Stimulated activated CD4-positive, alpha-beta T cell treated with anti-CD3 and anti-CD28 coated beads, Interleukin-4, amount 100 ng/mL, for 1 hour (primary cell): ENCODE data around the gene SPACA4.
"Not testable (repeated sequence)": the region's sequence is repeated elsewhere in the genome, so short reads cannot be mapped to it uniquely, and the experiment has no call there.

Experiments used
- DNase-seq: peaks from one replicate; pipeline ENCODE4 v3.0.0-alpha.2; 2020

SPACA4 gene, protein sequence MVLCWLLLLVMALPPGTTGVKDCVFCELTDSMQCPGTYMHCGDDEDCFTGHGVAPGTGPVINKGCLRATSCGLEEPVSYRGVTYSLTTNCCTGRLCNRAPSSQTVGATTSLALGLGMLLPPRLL

DNA sequence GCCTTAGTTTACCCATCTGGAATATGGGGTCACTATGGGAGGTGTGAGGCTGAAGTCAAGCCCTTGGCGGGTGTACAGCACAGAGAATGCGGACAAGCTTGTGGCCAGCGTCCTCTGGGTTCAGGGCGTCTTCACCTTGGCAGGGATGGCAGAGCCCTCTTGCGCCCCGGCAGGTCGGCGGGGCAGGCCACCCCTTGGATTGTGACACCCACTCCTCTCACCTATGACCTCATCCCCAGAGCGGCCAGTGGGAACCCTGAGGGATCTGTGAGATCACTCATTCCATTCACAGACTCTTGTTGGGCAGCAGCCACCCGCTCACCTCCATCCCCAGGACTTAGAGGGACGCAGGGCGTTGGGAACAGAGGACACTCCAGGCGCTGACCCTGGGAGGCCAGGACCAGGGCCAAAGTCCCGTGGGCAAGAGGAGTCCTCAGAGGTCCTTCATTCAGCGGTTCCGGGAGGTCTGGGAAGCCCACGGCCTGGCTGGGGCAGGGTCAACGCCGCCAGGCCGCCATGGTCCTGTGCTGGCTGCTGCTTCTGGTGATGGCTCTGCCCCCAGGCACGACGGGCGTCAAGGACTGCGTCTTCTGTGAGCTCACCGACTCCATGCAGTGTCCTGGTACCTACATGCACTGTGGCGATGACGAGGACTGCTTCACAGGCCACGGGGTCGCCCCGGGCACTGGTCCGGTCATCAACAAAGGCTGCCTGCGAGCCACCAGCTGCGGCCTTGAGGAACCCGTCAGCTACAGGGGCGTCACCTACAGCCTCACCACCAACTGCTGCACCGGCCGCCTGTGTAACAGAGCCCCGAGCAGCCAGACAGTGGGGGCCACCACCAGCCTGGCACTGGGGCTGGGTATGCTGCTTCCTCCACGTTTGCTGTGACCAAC, at the start of gene SPACA4:
SPACA4 (plus strand) TSS at position 280 of the 896 bp plus-strand sequence; CDS start at position 517, 237 bp downstream.
- DNase-seq: no peak

DNA sequence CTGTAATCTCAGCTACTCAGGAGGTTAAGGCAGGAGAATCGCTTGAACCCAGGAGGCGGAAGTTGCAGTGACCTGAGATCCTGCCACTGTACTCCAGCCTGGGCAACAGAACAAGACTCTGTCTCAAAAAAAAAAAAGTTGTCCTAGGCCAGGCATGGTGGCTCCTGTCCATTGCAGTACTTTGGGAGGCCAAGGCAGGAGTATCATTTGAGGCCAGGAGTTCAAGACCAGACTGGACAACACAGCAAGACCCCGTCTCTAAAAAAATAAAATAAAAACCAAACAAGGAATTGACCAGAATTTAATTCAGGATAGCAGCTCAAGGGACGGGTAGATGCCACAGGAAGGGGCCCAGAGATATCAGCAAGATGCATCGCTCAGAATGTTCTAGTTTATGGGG, 49.7 kb upstream of the SPACA4 start:
- no peak for DNase-seq

DNA sequence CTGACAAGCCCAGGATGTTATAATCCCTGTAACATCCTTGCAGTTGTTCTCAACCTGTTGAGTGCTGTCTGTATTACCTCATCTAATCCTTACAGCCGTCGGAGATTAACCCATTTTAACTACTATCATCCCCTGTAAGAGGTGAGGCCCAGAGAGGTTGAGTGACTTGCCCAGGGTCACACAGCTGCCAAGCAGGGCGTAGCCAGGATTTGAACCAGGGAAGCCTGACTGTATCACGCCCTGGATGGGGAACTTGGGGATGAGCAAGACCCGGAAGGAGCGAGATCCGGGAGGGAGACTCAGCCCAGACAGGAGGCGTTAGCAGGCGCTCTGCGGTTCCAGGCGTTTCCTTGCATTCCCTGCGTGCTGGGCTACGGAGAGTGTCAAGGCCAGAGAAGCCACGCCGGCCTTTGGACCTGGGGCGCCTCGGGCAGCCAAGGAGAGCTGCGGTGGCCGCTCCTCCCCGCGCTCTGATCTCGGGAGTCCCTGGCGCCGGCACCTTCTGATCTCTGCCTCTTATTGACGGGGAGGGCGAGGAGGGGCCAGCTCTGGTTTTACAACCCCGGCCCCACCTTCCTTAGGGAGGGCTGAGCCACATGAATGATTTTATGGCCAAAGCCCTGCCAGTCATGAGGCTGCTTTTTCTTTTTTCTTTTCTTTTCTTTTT, 48.4 kb upstream of the SPACA4 start:
- no peak for DNase-seq

DNA sequence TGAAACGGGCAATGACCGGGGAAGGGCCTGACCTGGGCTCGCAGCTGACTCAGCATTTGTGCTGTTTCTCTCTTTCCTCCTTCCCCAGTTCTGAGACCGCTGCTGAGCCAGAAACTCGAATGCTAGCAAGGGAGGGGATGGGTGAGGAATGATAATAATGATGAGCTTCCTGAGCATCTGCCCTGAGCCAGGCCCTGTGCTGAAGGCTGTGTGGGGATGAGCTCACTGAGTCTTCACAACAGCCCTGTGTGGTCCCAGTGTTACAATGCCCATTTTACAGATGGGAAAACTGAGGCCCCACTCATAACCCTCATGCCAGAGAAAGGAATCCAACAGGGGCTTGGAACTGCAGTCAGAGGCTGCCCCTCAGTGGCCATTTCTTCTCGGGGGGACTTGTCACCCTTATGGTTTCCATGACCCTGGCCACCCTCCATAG, 46.4 kb upstream of the SPACA4 start:
- no peak for DNase-seq

DNA sequence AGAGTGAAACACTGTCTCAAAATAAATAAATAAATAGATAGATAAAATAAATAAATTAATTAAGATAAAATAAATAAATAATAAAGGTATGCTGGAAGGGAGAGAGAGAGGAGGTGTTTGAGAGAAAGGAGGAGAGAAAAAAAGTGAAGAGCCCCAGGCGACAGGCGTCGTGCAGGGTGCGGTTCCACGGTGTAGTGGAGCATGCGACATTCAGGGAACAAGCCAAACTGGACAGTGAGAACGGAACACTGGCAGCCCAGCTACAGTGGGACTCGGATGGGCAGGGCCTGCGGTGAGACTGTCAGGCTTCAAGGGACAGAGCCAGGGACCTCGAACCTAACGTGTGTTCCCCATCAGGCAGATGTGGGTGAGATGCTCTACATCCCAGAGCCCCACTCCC, 45.1 kb upstream of the SPACA4 start:
- no peak for DNase-seq

DNA sequence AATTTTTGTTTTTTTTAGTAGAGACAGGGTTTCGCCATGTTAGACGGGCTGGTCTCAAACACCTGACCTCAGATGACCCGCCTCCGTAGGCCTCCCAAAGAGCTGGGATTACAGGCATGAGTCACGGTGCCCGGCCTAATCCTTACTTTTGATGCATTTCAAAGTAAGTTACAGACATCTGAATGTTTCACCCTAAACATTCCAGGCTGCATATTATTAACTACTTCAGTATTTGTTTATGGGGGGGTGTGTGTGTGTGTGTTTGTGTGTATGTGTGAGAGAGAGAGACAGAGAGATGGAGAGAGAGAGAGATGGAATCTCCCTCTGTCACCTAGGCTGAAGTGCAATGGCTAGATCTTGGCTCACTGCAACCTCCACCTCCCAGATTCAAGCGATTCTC, 41.5 kb upstream of the SPACA4 start:
- no peak for DNase-seq

DNA sequence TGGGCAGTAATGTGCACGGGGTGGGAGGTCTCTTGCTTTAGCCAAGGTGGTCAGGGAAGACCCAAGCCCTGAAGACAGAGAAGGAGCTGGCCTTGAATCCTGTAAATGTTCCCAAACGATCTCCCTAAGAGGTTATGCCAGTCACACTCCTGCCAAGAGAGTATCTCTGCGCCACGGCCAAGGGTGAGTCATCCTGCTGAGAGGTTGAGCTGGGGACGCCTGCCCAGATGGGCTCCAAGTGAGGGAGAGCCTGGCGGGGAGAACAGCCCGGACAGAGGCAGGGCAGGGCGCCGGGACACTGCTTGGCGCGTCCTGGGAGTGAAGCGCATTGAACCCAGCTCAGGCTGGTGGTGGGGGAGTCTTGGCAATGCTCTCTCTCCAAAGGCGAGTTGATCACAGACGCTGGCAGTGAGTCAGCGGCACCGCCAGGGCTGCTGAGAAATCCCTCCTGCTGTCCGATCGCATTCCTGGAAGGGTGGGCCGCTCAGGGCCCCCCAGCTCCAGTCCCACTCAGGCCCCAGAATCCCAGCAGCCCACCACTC, 38.1 kb upstream of the SPACA4 start:
- DNase-seq: no peak

DNA sequence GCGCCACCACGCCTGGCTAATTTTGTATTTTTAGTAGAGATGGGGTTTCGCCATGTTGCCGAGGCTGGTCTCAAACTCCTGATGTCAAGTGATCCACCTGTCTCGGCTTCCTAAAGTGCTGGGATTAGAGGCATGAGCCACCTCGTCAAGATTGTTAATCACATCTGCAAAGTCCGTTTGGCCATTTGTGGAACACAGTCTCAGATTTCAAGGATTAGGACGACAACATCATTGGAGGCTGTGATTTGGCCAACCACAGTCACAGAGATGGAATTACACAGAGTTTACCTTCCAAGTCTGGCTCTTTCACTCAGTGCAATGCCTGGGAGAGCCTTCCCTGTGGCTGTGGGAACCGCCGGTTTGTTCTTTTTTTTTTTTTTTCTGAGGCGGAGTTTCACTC, 36.7 kb upstream of the SPACA4 start:
- no peak for DNase-seq

DNA sequence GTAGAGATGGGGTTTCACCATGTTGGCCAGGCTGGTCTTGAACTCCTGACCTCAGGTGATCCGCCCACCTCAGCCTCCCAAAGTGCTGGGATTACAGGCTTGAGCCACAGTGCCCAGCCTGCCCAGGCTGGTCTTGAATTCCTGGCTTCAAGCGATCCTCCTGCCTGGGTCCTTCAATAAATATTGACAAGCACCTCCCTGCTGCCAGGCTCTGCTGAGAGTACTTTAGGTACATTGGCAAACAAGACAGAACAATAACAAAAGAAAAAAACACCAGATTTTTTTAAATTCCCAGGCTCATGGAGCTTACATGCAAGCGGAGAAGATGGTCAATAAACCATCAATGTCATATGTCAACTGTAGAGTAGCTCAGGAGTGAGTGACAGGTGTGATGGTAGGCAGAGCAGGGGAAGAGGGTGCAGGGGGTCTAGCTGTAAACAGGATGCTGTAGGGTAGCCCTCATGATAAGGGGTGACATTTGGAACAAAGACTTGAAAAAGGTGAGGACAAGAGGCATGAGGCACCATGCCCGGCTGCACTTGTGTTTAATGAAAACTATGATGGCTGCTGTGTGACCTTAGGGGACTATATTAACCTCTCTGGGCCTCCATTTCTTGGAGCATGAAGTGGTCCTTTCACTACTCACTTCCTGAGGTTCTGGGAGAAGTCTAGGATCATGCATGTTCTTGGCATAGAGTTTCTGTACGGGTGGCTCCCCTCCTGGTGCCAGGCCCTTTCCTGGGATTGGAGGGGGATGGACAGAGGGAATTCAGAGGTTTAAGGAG, 35.0 kb upstream of the SPACA4 start:
- DNase-seq: no peak

DNA sequence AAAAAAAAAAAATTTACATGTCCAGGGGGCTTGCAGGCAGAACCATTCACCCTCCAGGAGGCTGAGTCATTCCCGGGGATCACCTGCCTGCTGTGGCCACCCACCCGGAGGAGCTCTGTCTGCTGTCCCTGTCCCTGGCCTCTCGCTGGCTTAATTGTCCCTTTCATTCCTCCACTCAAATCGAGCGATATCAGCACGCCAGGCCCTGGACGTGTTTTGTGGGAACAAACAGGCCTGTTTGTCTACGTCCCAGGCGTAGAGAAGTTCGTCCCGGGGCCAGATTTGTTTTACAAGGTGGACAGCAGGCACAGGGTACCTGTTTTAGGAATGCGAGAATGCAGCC, 33.4 kb upstream of the SPACA4 start:
- no peak for DNase-seq

DNA sequence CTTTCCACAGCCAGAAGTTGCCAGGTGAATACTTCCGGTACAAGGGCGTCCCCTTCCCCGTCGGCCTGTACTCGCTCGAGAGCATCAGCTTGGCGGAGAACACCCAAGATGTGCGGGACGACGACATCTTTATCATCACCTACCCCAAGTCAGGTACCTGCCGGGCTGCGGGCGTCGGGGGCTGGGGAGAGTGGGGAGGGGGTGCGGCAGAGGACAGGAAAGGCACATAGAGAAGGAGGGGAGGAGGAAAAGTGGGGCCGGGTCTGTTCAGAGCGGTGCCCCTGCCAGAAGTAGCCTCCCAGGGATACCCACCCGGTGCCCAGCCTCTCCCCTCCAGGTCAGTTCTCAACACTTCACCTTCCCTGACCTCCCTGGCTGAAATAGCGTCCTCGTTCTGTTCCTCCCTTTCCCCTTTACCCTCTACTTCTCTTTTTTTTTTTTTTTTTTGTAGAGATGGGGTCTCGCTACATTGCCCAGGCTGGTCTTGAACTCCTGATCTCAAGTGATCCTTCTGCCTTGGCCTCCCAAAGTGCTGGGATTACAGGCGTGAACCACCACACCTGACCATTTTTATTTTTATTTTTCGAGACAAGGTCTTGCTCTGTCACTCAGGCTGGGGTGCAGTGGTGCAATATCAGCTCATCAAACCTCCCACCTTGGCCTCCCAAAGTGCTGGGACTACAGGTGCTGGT, 30.5 kb upstream of the SPACA4 start:
- DNase-seq: no peak

DNA sequence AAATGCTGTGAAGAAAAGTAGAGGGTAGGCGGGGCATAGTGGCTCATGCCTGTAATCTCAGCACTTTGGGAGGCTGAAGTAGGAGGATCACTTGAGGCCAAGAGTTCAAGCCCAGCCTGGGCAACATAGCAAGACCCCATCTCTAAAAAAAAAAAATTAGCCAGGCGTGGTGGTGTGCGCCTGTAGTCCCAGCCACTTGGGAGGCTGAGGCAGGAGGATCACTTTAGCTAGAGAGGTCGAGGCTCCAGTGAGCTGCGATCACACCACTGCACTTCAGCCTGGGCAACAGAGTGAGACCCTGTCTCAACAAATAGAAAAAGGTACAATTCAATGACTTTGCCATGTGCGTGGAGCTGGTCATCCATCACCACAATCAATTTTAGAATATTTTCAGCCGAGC, 28.6 kb upstream of the SPACA4 start:
- DNase-seq: not testable (repeated sequence)

DNA sequence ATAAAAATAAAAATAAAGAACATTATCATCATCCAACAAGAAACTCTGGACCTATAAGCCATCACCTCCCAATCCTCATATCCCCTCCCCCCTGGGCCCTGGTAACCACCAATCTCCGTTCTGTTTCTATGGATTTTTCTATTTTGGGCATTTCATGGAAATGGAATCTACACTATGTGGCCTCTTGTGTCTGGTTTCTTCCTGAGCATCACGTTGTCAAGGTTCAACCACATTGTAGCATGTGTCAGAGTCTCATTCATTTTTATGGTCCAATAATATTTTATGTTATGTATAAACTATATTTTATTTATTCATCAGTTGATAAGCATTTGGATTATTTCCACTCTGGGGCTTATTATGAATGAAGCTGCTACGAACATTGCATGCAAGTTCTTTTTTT, 27.7 kb upstream of the SPACA4 start:
- DNase-seq: no peak

DNA sequence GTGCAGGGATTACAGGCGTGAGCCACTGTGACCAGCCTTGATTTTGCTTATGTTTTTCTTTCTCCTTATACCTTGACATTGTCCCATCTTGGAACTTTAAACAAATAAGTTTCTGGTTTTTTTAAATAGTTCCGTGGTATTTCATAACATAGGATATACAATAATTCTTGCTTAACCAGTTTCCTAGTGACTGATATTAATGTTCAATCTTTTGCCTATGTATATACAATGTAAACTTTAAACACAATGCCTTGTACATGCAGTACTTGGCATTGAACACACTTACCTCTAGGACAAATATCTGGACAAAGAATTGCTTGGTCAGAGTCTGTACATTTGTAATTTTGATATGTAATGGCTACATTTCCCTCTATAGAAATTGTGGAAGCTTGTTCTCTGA, 24.4 kb upstream of the SPACA4 start:
- DNase-seq: no peak

DNA sequence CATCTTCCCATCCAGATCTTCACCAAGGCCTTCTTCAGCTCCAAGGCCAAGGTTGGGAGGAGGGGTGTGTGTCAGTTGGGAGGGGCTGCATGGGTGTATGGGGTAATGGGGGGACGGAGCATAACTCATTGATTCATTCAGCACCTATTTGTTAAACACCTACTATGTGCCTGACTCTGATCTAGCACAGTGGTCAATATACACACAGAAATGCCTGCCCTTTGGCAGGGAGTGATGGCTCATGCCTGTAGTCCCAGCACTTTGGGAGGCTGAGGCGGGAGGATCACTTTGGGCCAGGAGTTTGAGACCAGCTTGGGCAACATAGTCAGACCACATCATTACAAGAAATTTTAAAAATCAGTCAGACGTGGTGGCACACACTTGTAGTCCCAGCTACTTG, 19.2 kb upstream of the SPACA4 start:
- DNase-seq: no peak

DNA sequence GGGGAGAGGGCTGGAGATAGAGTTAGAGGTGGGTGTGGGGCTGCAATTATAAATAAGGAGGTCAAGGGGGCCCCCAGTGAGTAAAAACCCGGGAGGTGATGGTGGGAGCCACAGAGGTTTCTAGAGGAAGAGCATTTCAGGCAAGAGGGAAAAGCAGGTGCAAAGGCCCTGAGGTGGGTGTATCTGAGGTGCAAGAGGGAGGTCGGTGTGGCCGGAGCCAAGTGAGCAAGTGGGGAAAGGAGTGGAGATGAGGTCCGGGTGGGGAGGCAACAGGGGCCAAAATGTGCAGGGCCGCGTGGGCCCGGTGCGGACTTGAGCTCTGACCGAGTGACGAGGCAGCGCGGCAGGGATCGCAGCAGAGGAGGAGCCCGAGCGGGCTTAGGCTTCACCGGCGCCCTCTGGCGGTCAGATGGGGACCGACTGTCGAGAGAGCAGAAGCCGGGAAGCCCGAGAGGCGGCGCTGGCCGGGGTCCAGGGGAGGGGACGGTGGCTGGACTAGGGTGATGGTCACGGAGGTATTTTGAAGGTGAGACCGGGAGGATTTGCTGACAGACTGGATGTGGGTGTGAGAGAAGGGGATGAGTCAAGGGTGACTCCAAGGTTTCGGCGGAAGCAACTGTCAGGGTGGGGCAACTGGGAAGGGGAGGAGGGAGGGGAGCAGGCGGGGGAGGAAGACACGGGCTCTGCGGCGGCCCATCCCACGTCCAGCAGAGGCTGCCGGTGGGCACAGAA, 17.7 kb upstream of the SPACA4 start:
- peak; percentile 86 for DNase-seq

DNA sequence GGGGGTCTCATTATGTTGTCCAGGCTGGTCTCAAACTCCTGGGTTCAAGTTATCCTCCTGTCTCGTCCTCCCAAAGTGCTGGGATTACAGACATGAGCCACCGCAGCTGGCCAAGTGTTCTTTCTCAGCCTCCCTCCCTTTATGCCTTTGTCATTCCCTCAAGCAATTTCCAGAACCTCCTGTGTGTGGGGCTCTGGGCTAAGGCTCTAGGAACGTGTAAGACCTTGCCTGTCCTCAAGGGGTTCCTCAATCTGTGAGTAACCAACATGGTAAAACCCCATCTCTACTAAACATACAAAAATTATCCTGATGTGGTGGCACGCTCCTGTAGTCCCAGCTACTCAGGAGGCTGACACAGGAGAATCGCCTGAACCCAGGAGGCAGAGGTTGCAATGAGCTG, 15.5 kb upstream of the SPACA4 start:
- DNase-seq: no peak

DNA sequence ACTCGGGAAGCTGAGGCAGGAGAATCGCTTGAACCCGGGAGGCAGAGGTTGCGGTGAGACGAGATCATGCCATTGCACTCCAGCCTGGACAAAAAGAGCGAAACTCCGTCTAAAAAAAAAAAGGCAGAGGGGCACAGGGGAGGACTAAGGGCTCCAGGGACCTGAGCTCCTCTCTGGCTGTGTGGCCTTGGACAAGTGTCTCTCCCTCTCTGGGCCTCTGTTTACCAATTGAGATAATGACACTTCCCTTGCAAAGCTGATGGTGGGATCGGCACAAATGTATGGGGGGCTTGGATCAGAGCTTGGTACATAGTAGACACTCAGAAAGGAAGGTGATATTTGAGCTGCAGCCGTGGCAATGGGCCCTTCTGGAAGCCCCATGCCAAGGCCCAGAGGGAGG, 11.4 kb upstream of the SPACA4 start:
- no peak for DNase-seq

DNA sequence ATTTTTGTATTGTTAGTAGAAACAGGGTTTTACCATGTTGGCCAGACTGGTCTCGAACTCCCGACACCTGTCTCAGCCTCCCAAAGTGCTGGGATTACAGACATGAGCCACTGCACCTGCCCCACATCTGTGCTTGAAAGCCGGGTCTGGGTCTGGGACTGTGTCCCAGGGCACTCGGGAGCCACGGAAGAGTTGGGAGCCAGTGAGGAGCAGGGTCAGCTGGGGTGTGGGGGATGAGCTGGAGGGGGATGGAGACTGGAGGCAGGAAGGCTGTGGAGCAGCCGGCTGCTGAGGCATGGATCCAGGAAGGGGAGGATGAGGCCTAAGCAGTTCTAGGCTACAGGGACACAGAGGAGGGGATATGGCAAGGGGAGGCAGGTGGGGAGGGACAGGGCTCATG, 10.7 kb upstream of the SPACA4 start:
- DNase-seq: no peak

DNA sequence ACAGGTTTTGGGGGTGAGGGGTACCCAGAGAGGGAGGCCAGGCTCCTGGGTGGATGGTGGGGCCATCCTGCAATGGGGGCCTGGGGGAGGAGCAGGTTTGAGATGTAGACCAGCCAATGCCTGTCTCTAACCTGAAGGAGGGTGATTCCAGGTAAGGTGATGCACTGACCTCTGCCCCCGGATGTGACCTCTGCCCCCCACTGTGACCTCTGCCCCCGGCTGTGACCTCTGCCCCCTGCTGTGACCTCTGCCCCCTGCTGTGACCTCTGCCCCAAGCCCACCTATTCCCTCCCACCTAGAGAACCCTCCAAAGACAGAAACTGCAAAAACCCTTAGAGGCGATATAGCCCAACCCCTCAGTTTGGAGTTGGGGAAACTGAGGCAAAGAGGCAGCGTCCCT, 10.3 kb upstream of the SPACA4 start:
- DNase-seq: no peak

DNA sequence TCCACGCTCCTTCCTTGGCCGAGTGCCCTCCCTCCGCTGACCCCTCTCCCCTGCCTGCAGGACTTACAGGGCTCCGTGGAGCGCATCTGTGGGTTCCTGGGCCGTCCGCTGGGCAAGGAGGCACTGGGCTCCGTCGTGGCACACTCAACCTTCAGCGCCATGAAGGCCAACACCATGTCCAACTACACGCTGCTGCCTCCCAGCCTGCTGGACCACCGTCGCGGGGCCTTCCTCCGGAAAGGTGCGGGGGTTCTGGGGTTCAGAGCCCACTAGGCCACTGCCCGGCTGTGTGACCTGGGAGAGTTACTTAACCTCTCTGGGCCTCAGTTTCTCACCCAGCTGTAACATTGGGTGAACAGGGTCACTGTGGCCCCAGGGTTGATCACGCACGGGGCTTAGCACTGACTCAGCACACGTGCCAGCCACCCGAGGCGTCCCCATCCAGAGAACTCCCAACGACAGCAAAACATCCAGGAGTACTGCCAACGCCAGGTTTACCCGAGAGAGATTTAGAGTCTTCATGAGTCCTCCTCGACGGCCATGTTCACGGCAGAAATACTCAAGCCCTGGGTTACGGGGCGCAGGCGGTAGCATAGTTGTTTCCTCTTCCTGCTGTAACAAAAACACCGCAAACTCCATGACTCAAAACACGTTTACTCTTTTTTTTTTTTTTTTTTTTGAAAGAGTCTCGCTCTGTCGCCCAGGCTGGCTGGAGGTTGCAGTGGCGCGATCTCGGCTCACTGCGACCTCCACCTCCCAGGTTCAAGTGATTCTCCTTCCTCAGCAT, 9.7 kb upstream of the SPACA4 start:
- peak; percentile 29 for DNase-seq
